GM18868 (cell line): ENCODE measurements around the gene BCL7A.
"Not testable (repeated sequence)": the region's sequence is repeated elsewhere in the genome, so short reads cannot be mapped to it uniquely, and the experiment has no call there.

Experiments
- ATAC-seq: cut with Tn5 transposase; IDR thresholded peaks from one replicate; pipeline ENCODE4 v1.9.1; 2021; ENCODE audit warnings: mild to moderate bottlenecking, moderate library complexity; ENCODE audit not compliant: unreplicated experiment

Gene BCL7A

GRCh38 chr12:122024132-122024785 is 2.6 kb downstream of the BCL7A start:
- no peak for ATAC-seq

GRCh38 chr12:122026706-122027333 is 5.1 kb downstream of the BCL7A start:
- ATAC-seq = no peak

GRCh38 chr12:122028165-122028904 is 6.7 kb downstream of the BCL7A start:
- ATAC-seq = no peak

- ATAC-seq = no peak
Measured at GRCh38 chr12:122028905-122029560, 7.3 kb downstream of the BCL7A start.

GRCh38 chr12:122029620-122030423 is 8.1 kb downstream of the BCL7A start:
- ATAC-seq = no peak

GRCh38 chr12:122030424-122031035 is 8.8 kb downstream of the BCL7A start:
- ATAC-seq = no peak

DNA sequence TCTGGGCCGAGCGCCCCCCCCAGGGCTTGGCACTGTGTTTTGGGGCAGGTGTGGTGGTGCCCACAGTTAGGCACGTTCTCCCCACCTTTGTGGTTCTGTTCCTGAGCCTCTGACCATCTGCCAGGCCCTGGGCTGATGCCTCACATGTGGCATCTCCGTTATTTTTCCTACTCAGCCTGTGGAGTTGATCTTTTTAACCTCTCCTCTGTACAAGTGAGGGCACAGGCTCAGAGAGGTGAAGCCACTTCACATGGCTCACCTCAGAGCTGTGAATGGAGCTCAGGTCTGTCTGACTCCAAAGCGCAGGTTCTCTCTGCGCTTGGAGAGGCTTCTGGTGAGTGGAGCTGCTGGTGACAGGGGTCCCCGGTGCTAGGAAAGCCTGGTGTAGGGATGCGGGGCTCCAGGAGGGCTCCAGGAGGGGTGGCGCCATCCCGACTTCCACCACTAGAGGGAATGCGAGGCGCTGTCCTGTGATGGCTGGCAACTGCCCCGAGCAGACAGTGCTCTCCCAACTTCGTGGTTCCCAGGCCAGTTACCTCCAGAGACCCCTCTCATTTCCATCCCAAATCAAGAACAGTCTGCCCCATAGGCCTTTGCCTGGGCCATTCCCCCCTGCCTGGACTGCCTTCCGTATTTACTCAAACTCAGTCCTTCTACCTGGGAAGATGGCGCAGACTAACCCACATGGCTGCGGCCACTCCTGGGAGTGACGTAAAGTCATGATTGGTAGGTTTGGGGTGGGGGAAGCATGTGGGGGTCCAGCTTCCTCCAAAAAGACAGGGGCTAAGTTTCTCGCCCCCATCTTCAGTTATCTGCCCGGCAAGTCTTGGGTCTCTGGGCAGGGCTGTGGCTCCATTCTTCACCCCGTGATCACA is 9.9 kb downstream of the BCL7A start:
- no peak for ATAC-seq

DNA sequence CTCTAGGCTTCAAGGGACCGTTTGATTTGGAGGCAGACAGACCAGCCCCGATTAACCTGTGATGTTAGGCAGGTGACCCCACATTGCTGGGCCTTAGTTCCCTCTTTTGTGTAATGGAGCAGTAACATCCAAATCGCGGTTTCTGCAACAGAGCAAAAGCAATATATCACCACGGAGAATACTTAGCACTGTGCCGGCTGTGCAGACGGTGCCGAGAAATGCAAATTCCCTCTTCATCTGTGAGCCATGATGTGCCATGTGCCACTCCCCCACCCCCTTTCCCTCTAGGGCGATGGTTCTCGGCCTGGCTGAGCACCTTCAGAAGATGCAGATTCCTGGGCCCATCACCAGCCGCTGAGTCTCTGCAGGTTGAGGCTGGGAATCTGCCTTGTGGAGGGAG is 10.9 kb downstream of the BCL7A start:
- ATAC-seq = no peak

DNA sequence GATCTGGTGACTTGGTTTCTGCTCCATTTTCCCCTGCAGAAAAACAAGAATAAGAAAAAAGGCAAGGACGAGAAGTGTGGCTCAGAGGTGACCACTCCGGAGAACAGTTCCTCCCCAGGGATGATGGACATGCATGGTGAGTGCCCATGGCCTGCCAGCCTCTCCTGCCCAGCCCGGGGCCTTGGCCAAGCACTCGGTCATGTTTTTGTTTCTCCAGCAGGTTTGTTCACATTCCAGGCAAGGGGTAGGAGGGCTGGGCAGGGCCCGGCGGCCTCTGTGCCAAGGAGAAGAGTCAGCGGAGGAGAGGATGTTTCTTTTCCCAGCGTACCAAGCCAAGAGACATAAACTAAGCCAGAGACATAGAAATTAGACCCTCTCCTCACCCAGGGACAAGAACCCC is 13.6 kb downstream of the BCL7A start:
- ATAC-seq = no peak

- no peak for ATAC-seq
Measured at GRCh38 chr12:122036153-122036552, 14.5 kb downstream of the BCL7A start.

GRCh38 chr12:122040579-122041386 is 19.1 kb downstream of the BCL7A start:
- no peak for ATAC-seq

DNA sequence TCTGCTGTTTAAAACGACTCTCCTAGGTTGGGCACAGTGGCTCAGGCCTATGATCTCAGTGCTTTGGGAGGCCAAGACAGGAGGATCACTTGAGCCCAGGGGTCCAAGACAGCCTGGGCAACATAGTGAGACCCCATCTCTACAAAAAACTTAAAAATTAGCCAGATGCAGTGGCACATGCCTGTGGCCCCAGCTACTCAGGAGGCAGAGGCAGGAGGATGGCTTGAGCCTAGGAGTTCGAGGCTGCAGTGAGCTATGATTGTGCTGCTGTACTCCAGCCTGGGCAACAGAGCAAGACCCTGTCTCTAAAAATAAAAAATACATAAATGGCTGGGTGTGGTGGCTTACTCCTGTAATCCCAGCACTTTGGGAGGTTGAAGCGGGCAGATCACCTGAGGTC is 19.8 kb downstream of the BCL7A start:
- not testable (repeated sequence) for ATAC-seq

DNA sequence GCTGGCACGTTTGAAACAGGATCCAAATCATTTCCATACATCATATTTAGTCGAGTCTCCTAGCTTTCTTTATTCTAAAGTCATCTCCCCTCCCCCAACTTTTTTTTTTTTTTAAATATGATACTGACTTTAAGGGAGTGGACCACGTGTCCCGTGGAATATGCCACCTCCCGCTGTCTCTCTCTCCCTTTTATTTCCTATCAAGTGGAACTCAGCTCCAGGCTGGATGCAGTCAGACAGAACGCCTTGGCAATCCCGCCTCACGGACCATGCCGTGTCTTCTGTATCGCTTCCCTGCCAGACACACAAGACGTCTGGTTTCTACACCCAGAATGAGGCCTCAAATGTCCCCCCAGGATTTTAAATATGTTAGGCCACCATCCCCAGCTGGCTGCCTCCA is 21.2 kb downstream of the BCL7A start:
- no peak for ATAC-seq

- ATAC-seq = no peak
Measured at GRCh38 chr12:122043476-122043875, 21.8 kb downstream of the BCL7A start.

GRCh38 chr12:122045262-122045661 is 23.6 kb downstream of the BCL7A start:
- no peak for ATAC-seq

DNA sequence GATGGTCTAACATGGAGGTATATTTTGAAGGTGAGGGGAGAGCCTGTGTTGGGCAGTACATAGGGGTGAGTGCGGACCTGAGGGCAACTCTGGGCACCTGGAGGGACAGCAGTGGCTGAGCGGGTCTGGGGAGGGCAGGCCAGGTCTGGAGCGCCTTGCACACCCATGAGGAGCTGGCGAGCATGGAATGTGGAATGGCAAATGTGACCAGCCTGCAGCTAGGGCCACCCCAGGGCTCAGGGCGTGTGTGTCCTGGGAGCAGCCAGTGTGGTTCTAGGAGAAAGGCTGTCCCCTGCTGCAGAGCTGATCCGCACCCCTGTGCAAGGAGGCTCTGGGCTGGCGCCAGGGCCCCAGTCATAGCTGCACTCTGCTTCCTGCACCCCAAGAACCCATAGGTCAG is 24.5 kb downstream of the BCL7A start:
- ATAC-seq = no peak

DNA sequence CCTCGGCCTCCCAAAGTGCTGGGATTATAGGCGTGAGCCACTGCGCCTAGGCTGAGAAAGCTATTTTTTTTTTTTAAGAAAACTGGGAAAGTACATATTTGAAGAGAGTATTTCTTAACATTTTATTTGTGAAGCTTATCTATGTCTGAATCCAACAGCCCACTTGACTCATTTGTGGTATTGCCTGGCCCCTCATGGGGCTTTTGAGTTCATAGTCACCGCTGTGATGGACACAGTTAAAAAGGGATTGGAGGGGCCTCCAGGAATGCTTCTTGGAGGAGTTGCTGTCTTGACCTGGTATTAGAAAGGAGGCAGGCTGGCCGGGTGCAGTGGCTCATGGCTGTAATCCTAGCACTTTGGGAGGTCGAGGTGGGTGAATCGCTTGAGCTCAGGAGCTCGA is 26.5 kb downstream of the BCL7A start:
- ATAC-seq = no peak

GRCh38 chr12:122049827-122050226 is 28.1 kb downstream of the BCL7A start:
- no peak for ATAC-seq

- ATAC-seq = no peak
Measured at GRCh38 chr12:122050706-122051105, 29.0 kb downstream of the BCL7A start.
